ENCODE results near the gene DYNC1H1. TPM values are rescaled to one million over a fixed set of nuclear protein-coding genes. Genes with fewer than 3 reads are reported as not detected.

Gene DYNC1H1
- total RNA-seq, 6 donors from 2014 or later: 352 to 556 (median 447) TPM

DNA sequence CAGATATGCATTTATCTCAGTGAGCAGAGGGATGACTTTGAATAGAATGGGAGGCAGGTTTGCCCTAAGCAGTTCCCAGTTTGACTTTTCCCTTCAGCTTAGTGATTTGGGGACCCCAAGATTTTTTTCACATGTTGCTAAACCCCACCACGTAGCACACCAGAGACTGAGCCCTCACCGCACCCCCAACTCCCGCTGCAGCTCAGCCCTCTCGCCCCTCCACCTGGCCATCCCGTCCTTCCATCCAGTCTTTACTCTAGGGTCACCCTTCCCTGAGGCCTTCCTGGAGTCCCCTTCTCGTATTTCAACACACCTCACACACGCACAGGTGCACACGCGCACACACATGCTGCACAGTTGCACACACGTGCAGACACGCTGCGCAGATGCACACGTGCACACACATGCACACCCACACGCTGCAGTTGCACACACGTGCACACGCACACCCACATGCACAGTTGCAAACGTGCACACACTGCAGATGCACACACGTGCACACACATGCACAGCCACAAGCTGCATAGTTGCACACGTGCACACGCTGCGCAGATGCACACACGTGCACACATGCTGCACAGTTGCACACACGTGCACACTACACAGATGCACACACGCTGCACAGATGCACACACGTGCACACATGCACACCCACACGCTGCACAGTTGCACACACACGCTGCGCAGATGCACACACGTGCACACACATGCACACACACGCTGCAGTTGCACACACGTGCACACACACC is 92.5 kb downstream of the DYNC1H1 start:
- 86 to 87% methylated on average over 31 of the region's 31 CpGs for WGBS, 2 donors
- H3K27me3 ChIP-seq: no peaks in the 10 kb centered on the region
- no peak overlapping the region for H3K27ac ChIP-seq
- H3K4me1 ChIP-seq: no peaks in the 10 kb centered on the region
- H3K4me3 ChIP-seq: no peak overlapping the region
- no peaks in the 10 kb centered on the region for H3K9me3 ChIP-seq
- ATAC-seq (ENCODE audit: low FRiP score in 2 of 2) (peak in 1 of 2 donors; percentile 13), DNase-seq (no peak)
- H3K36me3 ChIP-seq: peaks cover 0 to 25% (median 13%) of the 10 kb centered on the region in 4 donors
- no peak for TF ChIP-seq POLR2AphosphoS5 (IDR thresholded peaks at IDR 0.05)
- no peak for TF ChIP-seq POLR2A (IDR thresholded peaks at IDR 0.05)
- TF ChIP-seq EP300 (IDR thresholded peaks at IDR 0.05): no peak
- TF ChIP-seq, protein P1, sequence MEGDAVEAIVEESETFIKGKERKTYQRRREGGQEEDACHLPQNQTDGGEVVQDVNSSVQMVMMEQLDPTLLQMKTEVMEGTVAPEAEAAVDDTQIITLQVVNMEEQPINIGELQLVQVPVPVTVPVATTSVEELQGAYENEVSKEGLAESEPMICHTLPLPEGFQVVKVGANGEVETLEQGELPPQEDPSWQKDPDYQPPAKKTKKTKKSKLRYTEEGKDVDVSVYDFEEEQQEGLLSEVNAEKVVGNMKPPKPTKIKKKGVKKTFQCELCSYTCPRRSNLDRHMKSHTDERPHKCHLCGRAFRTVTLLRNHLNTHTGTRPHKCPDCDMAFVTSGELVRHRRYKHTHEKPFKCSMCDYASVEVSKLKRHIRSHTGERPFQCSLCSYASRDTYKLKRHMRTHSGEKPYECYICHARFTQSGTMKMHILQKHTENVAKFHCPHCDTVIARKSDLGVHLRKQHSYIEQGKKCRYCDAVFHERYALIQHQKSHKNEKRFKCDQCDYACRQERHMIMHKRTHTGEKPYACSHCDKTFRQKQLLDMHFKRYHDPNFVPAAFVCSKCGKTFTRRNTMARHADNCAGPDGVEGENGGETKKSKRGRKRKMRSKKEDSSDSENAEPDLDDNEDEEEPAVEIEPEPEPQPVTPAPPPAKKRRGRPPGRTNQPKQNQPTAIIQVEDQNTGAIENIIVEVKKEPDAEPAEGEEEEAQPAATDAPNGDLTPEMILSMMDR (IDR thresholded peaks at IDR 0.05): no peak

DNA sequence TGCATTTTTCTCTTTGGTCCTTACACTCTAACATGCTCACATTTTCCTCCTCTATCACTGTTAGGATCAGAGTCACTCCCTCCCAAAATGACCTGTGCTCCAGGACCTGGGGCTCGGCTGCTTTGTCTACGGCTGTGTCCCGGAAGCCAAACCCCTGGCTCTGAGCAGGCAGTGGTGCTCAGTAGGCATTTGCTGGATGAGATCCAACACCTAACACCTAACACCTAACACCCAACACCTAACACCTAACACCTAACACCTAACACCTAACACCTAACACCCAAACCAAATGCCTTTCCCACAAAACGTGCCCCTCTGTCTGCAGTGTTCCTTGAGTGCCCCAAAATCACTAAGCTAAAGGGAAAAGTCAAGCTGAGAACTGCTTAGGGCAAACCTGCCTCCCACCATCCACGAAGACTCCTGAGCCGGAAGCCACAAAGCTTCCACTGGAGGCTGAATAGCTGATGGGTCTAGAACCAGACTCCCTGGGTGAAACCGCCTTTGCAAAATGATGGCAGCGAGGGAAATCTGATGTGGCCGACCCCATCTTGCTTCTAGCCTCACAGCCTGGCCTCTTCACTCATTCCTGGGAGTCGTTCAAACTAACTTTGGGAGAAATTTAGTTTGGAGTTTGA is 93.2 kb downstream of the DYNC1H1 start:
- peaks cover under 1 to 4% (median 1%) of the 10 kb centered on the region in 4 donors for H3K4me1 ChIP-seq
- no peaks in the 10 kb centered on the region for H3K27me3 ChIP-seq
- H3K27ac ChIP-seq: no peak overlapping the region
- DNase-seq: no peak
- no peak overlapping the region for H3K4me3 ChIP-seq
- WGBS, 2 donors: 62 to 64% methylated on average over 10 of the region's 10 CpGs
- no peaks in the 10 kb centered on the region for H3K9me3 ChIP-seq
- H3K36me3 ChIP-seq: peaks cover 0 to 18% (median 7%) of the 10 kb centered on the region in 4 donors
- TF ChIP-seq, protein P1 (IDR thresholded peaks at IDR 0.05): no peak
- no peak for TF ChIP-seq EP300 (IDR thresholded peaks at IDR 0.05)
- TF ChIP-seq POLR2A (IDR thresholded peaks at IDR 0.05): no peak
- no peak for TF ChIP-seq POLR2AphosphoS5 (IDR thresholded peaks at IDR 0.05)
- no peak for ATAC-seq (ENCODE audit: low FRiP score in 2 of 2)

DNA sequence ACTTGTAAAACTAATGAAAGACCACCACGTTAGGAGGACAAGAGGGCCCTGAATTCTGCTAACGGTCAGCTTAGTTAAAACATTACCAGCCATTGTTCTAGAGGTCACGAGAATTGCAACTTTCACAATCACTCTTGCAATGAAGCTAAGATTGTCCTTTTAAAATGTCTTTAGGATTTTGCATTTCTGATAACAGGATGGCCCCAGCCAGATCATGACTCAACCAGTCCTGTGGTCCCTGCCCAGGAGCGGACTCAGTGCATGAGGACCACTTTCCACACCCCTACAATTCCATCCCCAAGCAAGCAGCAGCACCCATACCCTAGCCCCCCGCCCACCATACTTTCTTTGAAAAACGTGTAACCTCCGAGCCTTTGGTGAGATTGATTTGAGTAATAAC is 93.8 kb downstream of the DYNC1H1 start:
- no peak overlapping the region for H3K4me3 ChIP-seq
- TF ChIP-seq EP300 (IDR thresholded peaks at IDR 0.05): no peak
- TF ChIP-seq POLR2AphosphoS5 (IDR thresholded peaks at IDR 0.05): no peak
- TF ChIP-seq, protein P1 (IDR thresholded peaks at IDR 0.05): no peak
- TF ChIP-seq POLR2A (IDR thresholded peaks at IDR 0.05): no peak
- 69 to 73% methylated on average over 7 of the region's 7 CpGs for WGBS, 2 donors
- peaks cover 4 to 9% (median 6%) of the 10 kb centered on the region in 4 donors for H3K4me1 ChIP-seq
- no peaks in the 10 kb centered on the region for H3K27me3 ChIP-seq
- DNase-seq (no peak), ATAC-seq (ENCODE audit: low FRiP score in 2 of 2) (no peak)
- no peaks in the 10 kb centered on the region for H3K9me3 ChIP-seq
- no peak overlapping the region for H3K27ac ChIP-seq
- H3K36me3 ChIP-seq: peaks cover 0 to 12% (median 4%) of the 10 kb centered on the region in 4 donors

DNA sequence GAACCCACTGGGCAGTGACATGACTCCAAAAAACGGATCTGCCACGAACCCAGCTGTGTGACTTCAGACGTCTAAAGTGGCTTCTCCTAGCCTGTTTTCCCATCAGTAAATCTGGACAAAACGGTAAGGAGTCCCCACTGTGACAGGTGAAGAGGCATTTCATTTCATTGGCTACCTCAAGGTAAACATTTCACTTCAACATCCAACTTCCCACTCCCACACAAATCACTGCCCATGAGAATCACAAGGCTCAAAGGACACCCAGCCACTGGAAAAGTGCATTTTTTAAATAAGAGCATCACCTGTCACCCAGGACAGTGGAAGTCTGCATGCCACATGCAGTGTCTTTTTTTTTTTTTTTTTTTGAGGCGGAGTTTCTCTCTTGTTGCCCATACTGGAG is 94.6 kb downstream of the DYNC1H1 start:
- no peak overlapping the region for H3K4me3 ChIP-seq
- 61 to 68% methylated on average over 5 of the region's 5 CpGs for WGBS, 2 donors
- peaks cover 4 to 15% (median 14%) of the 10 kb centered on the region in 4 donors for H3K4me1 ChIP-seq
- TF ChIP-seq, protein P1 (IDR thresholded peaks at IDR 0.05): no peak
- no peak for TF ChIP-seq POLR2A (IDR thresholded peaks at IDR 0.05)
- H3K36me3 ChIP-seq: peaks cover 0 to 6% (median 2%) of the 10 kb centered on the region in 4 donors
- no peaks in the 10 kb centered on the region for H3K9me3 ChIP-seq
- DNase-seq: no peak
- ATAC-seq (ENCODE audit: low FRiP score in 2 of 2): no peak
- H3K27ac ChIP-seq: no peak overlapping the region
- H3K27me3 ChIP-seq: no peaks in the 10 kb centered on the region
